Thoracic aorta (tissue), 2 donors: ENCODE results near the gene IQGAP1. TPM values are rescaled to one million over a fixed set of nuclear protein-coding genes. Genes with fewer than 3 reads are reported as not detected.

Experiments used
- ATAC-seq: fragments of 150-250 bp; one replicate; pipeline ENCODE4 v1.8.0; 2017; ENCODE audit warnings: low read depth; ENCODE audit not compliant: insufficient number of reproducible peaks, low FRiP score
- DNase-seq: peaks from one replicate; pipeline ENCODE4 v3.0.0-alpha.2; 2020; ENCODE audit warnings: low spot score
- H3K27ac ChIP-seq, 2 donors: fragments of 200-600 bp; sonication (generic); 1 replicate in 1 of 2; 2 replicates in 1 of 2; pipeline ENCODE4 v1.5.1; 2016; ENCODE audit warnings: mild to moderate bottlenecking in 2 of 2, moderate library complexity in 2 of 2
- H3K27me3 ChIP-seq: fragments of 200-600 bp; sonication (generic); replicated peaks from 2 replicates; pipeline ENCODE4 v1.6.0; 2016; ENCODE audit warnings: mild to moderate bottlenecking; ENCODE audit not compliant: insufficient read depth
- H3K36me3 ChIP-seq: fragments of 200-600 bp; sonication (generic); one replicate; pipeline ENCODE4 v1.5.1; 2016
- H3K4me1 ChIP-seq, 2 donors: fragments of 200-600 bp; sonication (generic); 1 replicate in 1 of 2; 2 replicates in 1 of 2; pipeline versions ENCODE4 v1.5.1 to v1.6.0; 2016; ENCODE audit warnings: low read depth in 2 of 2, mild to moderate bottlenecking in 1 of 2; ENCODE audit not compliant: control insufficient read depth in 1 of 2
- H3K4me3 ChIP-seq: fragments of 200-600 bp; sonication (generic); 2 replicates; pipeline ENCODE4 v1.5.1; 2016; ENCODE audit warnings: mild to moderate bottlenecking
- H3K9me3 ChIP-seq: fragments of 200-600 bp; sonication (generic); 2 replicates; pipeline ENCODE4 v1.5.1; 2016
- CTCF ChIP-seq: fragments of 200-600 bp; sonication (generic); IDR thresholded peaks from one replicate; pipeline ENCODE4 v1.5.1; 2019; ENCODE audit warnings: antibody characterized with exemption
- total RNA-seq, 2 donors: library from RNA; depleted of rRNA; stranded (reverse); fragments of >200 nt; gene quantifications; one replicate each; pipeline versions ENCODE4 v1.1.0 to v1.2.3, GENCODE V29; 2016

IQGAP1 gene
- total RNA-seq, 2 donors from 2014 or later: 280 to 340 TPM

GRCh38 chr15:90451053-90451850, 63.2 kb downstream of the IQGAP1 start:
- DNase-seq (no peak), ATAC-seq (no peak)
- no peak overlapping the region for H3K4me3 ChIP-seq
- H3K4me1 ChIP-seq: peaks cover 0 to 12% of the 10 kb centered on the region in 2 donors
- H3K27ac ChIP-seq: no peak overlapping the region
- peaks cover 55% of the 10 kb centered on the region for H3K36me3 ChIP-seq
- no peaks in the 10 kb centered on the region for H3K27me3 ChIP-seq
- H3K9me3 ChIP-seq: no peaks in the 10 kb centered on the region
- TF ChIP-seq CTCF: no peak

- Histone ChIP-seq H3K9me3 (no peaks in the 10 kb centered on the region), H3K4me3 (no peak overlapping the region), H3K27ac (no peak overlapping the region), H3K27me3 (no peaks in the 10 kb centered on the region), H3K36me3 (peaks cover 50% of the 10 kb centered on the region), H3K4me1 (peaks cover 10 to 20% of the 10 kb centered on the region in 2 donors)
- TF ChIP-seq CTCF: no peak
- no peak for ATAC-seq
- DNase-seq: no peak
Measured at GRCh38 chr15:90456236-90456635, 68.2 kb downstream of the IQGAP1 start.

GRCh38 chr15:90458061-90458460, 70.0 kb downstream of the IQGAP1 start:
- Histone ChIP-seq H3K36me3 (peaks cover 41% of the 10 kb centered on the region), H3K27me3 (no peaks in the 10 kb centered on the region), H3K27ac (peak overlapping the region; percentile 54 to 67), H3K9me3 (no peaks in the 10 kb centered on the region), H3K4me3 (no peak overlapping the region), H3K4me1 (peaks cover 17 to 37% of the 10 kb centered on the region in 2 donors)
- ATAC-seq (no peak), DNase-seq (no peak)
- TF ChIP-seq CTCF: no peak

GRCh38 chr15:90459368-90459767, 71.3 kb downstream of the IQGAP1 start:
- ATAC-seq (no peak), DNase-seq (no peak)
- peaks cover 28% of the 10 kb centered on the region for H3K36me3 ChIP-seq
- H3K4me1 ChIP-seq: peaks cover 27 to 48% of the 10 kb centered on the region in 2 donors
- TF ChIP-seq CTCF: no peak
- H3K27ac ChIP-seq: peak overlapping the region; percentile 54 to 67
- no peak overlapping the region for H3K4me3 ChIP-seq
- no peaks in the 10 kb centered on the region for H3K9me3 ChIP-seq
- H3K27me3 ChIP-seq: no peaks in the 10 kb centered on the region

GRCh38 chr15:90460142-90460824, 72.2 kb downstream of the IQGAP1 start:
- DNase-seq: no peak
- ATAC-seq: no peak
- Histone ChIP-seq H3K36me3 (peaks cover 18% of the 10 kb centered on the region), H3K27ac (peak overlapping the region; percentile 67 to 79), H3K4me1 (peaks cover 37 to 58% of the 10 kb centered on the region in 2 donors), H3K4me3 (no peak overlapping the region), H3K9me3 (no peaks in the 10 kb centered on the region), H3K27me3 (no peaks in the 10 kb centered on the region)
- TF ChIP-seq CTCF: no peak
